Small intestine (tissue), 7 donors: ENCODE measurements around the gene GPRIN3. TPM values are rescaled to one million over a fixed set of nuclear protein-coding genes. Genes with fewer than 3 reads are reported as not detected.

Experiments
- DNase-seq, 2 donors: peaks; one replicate each; pipeline versions ENCODE4 v3.0.0 to v3.0.0-alpha.2; 2013
- FAIRE-seq: peaks from 2 replicates; lab custom pipeline; 2012; peaks lifted over from hg19 to GRCh38; lab: Jason Lieb, UNC
- H3K27ac ChIP-seq, 3 donors: one replicate each; pipeline ENCODE4 v1.5.1; 2013; ENCODE audit warnings: low read length in 2 of 3, mild to moderate bottlenecking in 2 of 3, control low read depth in 1 of 3, inconsistent platforms in 1 of 3, low read depth in 1 of 3, moderate library complexity in 1 of 3
- H3K27me3 ChIP-seq, 3 donors: one replicate each; pipeline ENCODE4 v1.6.1; 2013; ENCODE audit warnings: low read length in 3 of 3, inconsistent platforms in 1 of 3; ENCODE audit not compliant: control insufficient read depth in 3 of 3, insufficient read depth in 3 of 3
- H3K36me3 ChIP-seq, 3 donors: one replicate each; pipeline ENCODE4 v1.6.1; 2013; ENCODE audit warnings: low read length in 3 of 3, inconsistent platforms in 1 of 3, low read depth in 1 of 3, mild to moderate bottlenecking in 1 of 3, moderate library complexity in 1 of 3; ENCODE audit not compliant: control insufficient read depth in 3 of 3, insufficient read depth in 2 of 3
- H3K4me1 ChIP-seq, 3 donors: one replicate each; pipeline ENCODE4 v1.6.1; 2013; ENCODE audit warnings: low read length in 2 of 3, inconsistent platforms in 1 of 3, low read depth in 1 of 3, mild to moderate bottlenecking in 1 of 3, moderate library complexity in 1 of 3; ENCODE audit not compliant: control insufficient read depth in 3 of 3, insufficient read depth in 2 of 3
- H3K4me3 ChIP-seq, 3 donors: one replicate each; pipeline ENCODE4 v1.5.1; 2013; ENCODE audit warnings: low read length in 3 of 3, control low read depth in 1 of 3, inconsistent platforms in 1 of 3, low read depth in 1 of 3, mild to moderate bottlenecking in 1 of 3, moderate library complexity in 1 of 3
- H3K9me3 ChIP-seq, 2 donors: one replicate each; pipeline ENCODE4 v1.6.1; 2013; ENCODE audit warnings: low read depth in 1 of 2, low read length in 1 of 2; ENCODE audit not compliant: control insufficient read depth in 2 of 2, insufficient read depth in 1 of 2
- WGBS, 3 donors: extraction: QIAGEN DNeasy Blood & Tissue Kit; methylation state at CpG; one replicate each; pipeline ENCODE4 v1.1.7; 2013; 5-methylcytosine and 5-hydroxymethylcytosine counted together
- polyA plus RNA-seq, 4 donors: library from polyadenylated mRNA; stranded (reverse) in 3 of 4; unstranded in 1 of 4; fragments of 200-250 nt in 3 of 4; fragments of 120-200 nt in 1 of 4; gene quantifications; one replicate each; pipeline versions ENCODE4 v1.2.1 to v1.2.3, GENCODE V29; 2013
- donor health status: healthy with polysubstance abuse.
- donor health status: control.
- donor health status: control.
- donor health status: Bipolar disorder and iron deficiency.
- donor health status: healthy.

Gene GPRIN3
- polyA plus RNA-seq, 4 donors = 1.4 to 12.2 (median 3.0) TPM

DNA sequence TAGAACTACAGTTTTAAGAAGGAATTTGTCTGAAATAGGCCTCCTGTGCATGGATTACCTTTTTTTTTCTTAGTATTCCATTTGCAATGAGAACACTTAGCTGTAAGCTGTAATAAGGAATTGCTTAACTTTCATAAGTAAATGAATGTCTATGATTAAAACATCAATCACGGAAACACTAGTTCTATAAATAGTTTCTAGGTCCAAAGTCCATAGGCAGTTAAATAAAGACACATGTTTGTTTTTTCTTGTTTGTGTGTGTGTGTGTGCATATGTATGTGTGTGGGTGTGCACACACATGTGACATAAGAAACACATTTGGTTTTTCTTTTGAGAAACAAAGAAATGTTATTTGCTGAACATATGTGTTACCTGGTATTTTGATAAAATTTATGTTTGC is 11.2 kb downstream of the GPRIN3 start:
- Histone ChIP-seq H3K27me3 (no peaks in the 10 kb centered on the region), H3K27ac (peak overlapping the region in 1 of 3 donors; percentile 83), H3K4me3 (no peak overlapping the region), H3K36me3 (peaks cover 0 to 2% (median 0%) of the 10 kb centered on the region in 3 donors), H3K9me3 (no peaks in the 10 kb centered on the region), H3K4me1 (peaks cover 9 to 47% (median 16%) of the 10 kb centered on the region in 3 donors)
- peak; percentile 87 to 90 for DNase-seq
- 5 to 29% (median 9%) methylated on average over 1 of the region's 1 CpG for WGBS, 3 donors
- peak; percentile 92 for FAIRE-seq

DNA sequence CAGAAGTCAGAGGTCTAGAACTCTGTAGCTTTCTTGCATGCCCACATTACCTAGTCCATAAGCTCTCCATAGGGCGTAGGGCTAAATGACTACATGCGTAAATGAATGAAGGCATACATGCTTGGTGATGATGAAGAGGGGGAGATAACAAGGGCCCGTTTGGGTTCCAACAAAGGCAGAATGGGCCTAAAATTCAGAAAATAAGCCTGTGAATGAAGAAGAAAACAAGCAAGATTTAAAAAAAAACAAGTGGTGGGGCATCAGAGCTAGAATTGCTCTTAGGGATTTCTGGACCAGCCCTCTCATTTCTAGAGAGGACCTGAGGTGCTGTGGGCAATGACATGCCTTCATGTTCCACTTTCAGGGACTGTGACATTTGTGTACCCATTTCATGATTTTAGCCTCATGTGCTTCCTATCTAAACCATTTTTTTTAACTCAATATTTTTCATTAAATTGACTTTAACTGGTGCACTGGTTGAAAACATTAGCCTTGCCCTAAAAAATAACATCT is 12.1 kb downstream of the GPRIN3 start:
- DNase-seq (no peak), FAIRE-seq (no peak)
- peaks cover 9 to 45% (median 16%) of the 10 kb centered on the region in 3 donors for H3K4me1 ChIP-seq
- H3K27ac ChIP-seq = peak overlapping the region; percentile 83 to 86 (median 83)
- H3K9me3 ChIP-seq = no peaks in the 10 kb centered on the region
- no peaks in the 10 kb centered on the region for H3K27me3 ChIP-seq
- H3K36me3 ChIP-seq = peaks cover 0 to 2% (median 0%) of the 10 kb centered on the region in 3 donors
- no peak overlapping the region for H3K4me3 ChIP-seq
- WGBS, 3 donors = 56 to 82% (median 74%) methylated on average over 3 of the region's 3 CpGs

DNA sequence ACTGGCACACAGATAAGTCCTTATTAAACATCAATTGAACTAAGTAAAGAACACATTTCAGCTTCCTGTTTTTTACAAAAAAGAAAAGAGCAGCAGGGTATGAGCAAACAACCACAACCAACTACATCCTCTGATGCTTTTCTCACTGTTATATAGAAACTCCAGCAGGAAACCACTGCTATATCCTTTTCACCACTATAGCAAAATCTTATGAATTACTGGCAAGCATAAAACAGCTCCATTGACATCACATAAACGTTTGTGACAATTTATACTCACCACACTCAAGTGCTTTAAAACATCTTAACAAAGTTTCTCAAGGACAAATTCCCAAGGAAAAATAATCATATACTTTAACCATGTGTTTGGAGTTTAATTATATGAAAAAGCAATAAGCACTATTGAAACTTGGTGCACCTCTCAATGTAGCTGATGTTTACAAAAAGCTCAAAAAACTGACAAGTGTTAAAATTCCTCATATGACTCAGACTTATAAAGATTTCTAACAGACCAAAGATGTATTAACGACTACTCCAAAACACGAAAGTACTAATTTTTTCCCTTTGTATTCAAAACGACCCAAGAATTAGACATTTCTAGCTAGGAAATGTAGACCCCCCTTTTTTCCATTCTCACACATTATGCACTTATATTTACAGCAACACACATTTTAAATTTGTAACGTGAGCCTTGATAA is 12.9 kb downstream of the GPRIN3 start:
- 31 to 38% (median 34%) methylated on average over 5 of the region's 5 CpGs for WGBS, 3 donors
- Histone ChIP-seq H3K27me3 (no peaks in the 10 kb centered on the region), H3K9me3 (no peaks in the 10 kb centered on the region), H3K4me3 (no peak overlapping the region), H3K27ac (peak overlapping the region; percentile 83 to 86 (median 83)), H3K36me3 (peaks cover 0 to 2% (median 0%) of the 10 kb centered on the region in 3 donors), H3K4me1 (peaks cover 9 to 38% (median 16%) of the 10 kb centered on the region in 3 donors)
- FAIRE-seq (no peak), DNase-seq (peak in 1 of 2 donors; percentile 51)

DNA sequence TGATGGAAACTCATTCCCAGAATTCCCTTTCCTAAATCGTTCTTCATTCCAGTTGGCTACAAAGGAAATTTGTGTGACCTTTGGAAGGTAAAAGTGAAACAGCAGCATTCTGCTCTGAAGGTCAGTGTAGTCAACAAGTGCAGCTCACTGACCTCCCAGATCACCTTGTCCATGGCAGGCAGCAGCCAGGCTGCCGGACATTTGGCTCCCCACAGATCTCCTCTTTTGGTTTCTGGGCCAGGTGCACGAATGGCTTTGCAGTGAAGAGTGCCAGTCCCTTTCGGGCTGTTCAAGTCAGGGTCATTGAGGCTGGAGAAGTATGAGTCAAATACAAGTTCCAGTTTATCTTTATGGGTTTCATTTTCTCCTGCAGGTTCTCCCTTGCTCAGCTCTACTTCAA is 14.3 kb downstream of the GPRIN3 start:
- Histone ChIP-seq H3K27me3 (no peaks in the 10 kb centered on the region), H3K4me3 (peak overlapping the region in 1 of 3 donors; percentile 18), H3K36me3 (peaks cover 0 to 2% (median 0%) of the 10 kb centered on the region in 3 donors), H3K9me3 (no peaks in the 10 kb centered on the region), H3K4me1 (peaks cover 9 to 33% (median 16%) of the 10 kb centered on the region in 3 donors), H3K27ac (peak overlapping the region in 2 of 3 donors; percentile 70 to 90)
- DNase-seq = peak in 1 of 2 donors; percentile 59
- no peak for FAIRE-seq
- WGBS, 3 donors = 15 to 53% (median 24%) methylated on average over 4 of the region's 4 CpGs

DNA sequence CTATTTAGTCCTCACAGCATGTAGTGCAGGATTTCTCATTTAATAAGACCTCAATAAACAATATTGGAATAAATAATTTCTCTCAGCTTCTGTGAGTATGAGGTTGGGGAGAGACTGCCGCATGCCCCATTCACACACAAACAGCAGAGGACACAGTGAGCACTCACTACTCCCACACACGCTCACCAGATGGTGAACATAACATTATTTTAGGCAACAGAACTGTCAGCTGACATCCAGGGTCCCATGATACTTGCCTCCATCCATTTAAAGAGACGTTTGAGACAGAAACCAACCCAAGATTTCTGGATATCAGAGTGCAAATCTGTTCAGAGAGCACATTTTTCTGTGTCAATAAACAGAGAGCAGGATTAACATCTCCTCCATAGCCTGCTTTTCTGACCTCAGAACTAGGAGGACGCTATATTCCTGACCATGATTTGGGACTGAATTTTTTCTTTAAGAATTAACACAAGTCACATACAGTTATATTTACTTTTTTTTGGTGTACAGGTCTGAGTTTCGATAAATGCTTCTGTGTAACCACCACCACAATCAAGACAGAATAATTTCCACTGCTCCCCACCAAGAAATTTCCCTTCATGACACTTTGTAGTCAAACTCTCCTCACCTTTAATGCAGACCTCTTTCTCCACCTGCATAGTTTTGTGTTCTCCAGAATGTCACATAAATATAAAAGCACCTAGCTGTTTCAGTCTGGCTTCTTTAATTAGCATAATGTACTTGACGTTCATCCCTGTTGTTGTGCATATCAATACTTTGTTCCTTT is 16.7 kb downstream of the GPRIN3 start:
- Histone ChIP-seq H3K27ac (peak overlapping the region in 2 of 3 donors; percentile 32 to 55), H3K4me3 (no peak overlapping the region), H3K27me3 (no peaks in the 10 kb centered on the region), H3K4me1 (peaks cover 4 to 14% (median 14%) of the 10 kb centered on the region in 3 donors), H3K36me3 (peaks cover 0 to 2% (median 0%) of the 10 kb centered on the region in 3 donors), H3K9me3 (no peaks in the 10 kb centered on the region)
- WGBS, 3 donors = 61 to 80% (median 65%) methylated on average over 6 of the region's 6 CpGs
- DNase-seq = no peak
- FAIRE-seq = no peak

DNA sequence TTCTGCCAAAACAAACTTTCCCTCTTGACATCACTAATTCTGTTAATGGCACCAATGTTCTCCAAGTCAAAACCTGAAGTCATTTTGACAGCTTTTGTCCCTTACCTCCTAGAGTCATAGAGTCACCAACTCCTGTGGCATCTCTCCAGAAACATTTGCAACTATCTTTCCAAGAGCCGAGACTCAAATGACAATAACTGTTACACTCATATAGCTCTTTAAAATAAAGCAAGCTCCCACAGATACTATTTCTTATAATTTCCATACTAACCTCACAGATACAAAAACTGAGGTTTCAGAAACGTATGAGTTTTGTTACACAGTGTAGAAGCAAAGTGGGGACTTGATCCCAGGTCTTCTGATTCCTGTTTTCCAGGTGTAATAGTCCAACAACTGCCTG is 18.3 kb downstream of the GPRIN3 start:
- Histone ChIP-seq H3K27me3 (no peaks in the 10 kb centered on the region), H3K9me3 (no peaks in the 10 kb centered on the region), H3K27ac (peak overlapping the region in 1 of 3 donors; percentile 26), H3K36me3 (peaks cover 0 to 2% (median 0%) of the 10 kb centered on the region in 3 donors), H3K4me1 (peaks cover 6 to 13% (median 10%) of the 10 kb centered on the region in 3 donors), H3K4me3 (no peak overlapping the region)
- no peak for FAIRE-seq
- WGBS, 3 donors = 65 to 82% (median 71%) methylated on average over 2 of the region's 2 CpGs
- no peak for DNase-seq

DNA sequence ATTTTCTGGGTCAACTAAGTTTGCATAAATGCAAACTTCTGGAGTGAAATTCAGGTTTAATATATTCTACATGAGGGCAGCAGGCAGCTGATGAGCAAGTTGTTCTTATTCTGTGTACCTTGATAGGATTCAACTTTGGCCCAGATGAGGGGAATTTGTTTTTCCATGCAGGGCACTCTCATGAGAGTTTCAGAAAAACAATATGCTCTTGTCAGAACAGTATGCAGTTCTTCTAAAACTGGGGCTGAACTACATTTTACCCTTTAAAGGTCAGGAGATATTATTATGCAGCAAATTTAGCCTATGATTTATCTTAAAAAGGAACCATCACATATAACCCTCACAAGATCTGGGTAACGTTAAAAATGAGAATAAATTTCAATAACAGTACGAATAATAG is 19.2 kb downstream of the GPRIN3 start:
- no peak overlapping the region for H3K27ac ChIP-seq
- no peak overlapping the region for H3K4me3 ChIP-seq
- H3K27me3 ChIP-seq = no peaks in the 10 kb centered on the region
- 66 to 88% (median 82%) methylated on average over 2 of the region's 2 CpGs for WGBS, 3 donors
- FAIRE-seq = no peak
- peaks cover 0 to 6% (median 0%) of the 10 kb centered on the region in 3 donors for H3K36me3 ChIP-seq
- no peak for DNase-seq
- no peaks in the 10 kb centered on the region for H3K9me3 ChIP-seq
- H3K4me1 ChIP-seq = peaks cover 8 to 16% (median 13%) of the 10 kb centered on the region in 3 donors

DNA sequence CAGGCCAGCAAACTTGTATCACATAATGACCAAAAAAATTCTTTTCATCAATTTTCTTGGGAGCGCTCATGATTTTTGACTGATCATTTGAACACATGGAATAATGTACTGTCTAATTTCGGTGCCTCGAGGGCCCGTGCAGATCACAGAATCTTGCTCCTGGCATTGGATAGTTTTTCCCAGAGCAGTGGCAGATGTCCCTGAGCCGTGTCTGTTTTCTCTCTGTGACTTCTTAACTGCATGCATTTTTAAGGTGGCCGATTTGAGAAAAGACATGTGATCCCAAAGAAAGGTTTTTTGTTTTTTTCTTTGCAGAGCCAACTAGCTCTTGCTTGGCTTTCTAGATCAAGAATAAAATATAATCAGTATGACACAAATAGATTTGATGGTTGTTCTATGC is 19.7 kb downstream of the GPRIN3 start:
- peaks cover 0 to 3% (median 0%) of the 10 kb centered on the region in 3 donors for H3K36me3 ChIP-seq
- FAIRE-seq (no peak), DNase-seq (no peak)
- H3K4me1 ChIP-seq = peaks cover 9 to 16% (median 10%) of the 10 kb centered on the region in 3 donors
- no peak overlapping the region for H3K4me3 ChIP-seq
- no peaks in the 10 kb centered on the region for H3K27me3 ChIP-seq
- no peak overlapping the region for H3K27ac ChIP-seq
- WGBS, 3 donors = 67 to 76% (median 67%) methylated on average over 6 of the region's 6 CpGs
- no peaks in the 10 kb centered on the region for H3K9me3 ChIP-seq
